ENCODE data around the gene CEP131.
"Not testable (repeated sequence)": the region's sequence is repeated elsewhere in the genome, so short reads cannot be mapped to it uniquely, and the experiment has no call there.

CEP131 gene

DNA sequence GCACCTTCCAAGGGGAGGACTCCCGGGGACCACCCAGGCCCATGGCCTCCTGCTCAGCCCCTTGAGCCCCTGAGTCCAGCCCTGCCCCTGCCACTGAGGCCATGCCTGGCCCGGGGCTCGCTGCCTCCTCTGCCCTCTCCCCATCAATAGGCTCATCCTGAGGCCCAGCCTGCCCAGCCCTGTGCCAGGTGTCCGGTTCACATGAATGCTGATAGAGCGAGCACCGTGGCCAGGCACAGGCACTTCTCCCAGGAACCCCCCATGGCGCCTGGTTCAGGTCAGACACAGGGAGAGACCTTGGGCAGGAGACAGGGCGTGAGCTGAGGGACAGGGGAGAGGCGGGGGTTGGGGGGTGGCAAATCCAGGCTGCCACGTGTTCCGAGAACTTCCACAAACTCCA lies 60.3 kb downstream of the CEP131 start:
- no peak for FAIRE-seq

GRCh38 chr17:81161972-81162371 lies 60.8 kb downstream of the CEP131 start:
- FAIRE-seq, result no peak

DNA sequence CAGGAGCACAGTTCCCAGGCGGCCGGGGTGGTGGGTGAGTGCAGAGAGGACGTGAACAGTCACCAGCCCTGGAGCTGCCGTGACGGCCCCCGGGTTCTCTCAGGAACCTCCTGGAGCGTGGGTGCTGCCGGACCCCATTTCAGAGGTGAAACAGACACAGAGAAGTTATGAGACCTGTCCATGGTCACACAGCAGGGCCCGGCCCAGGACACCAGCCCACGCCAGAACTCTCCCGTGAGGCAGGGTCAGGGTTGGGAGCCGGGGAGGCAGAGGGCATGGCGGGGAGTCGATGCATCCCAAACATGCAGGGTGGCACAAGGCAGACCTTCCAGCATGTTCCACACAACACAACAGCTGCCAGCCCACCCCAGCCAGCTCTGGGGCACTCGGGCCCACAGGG lies 61.2 kb downstream of the CEP131 start:
- FAIRE-seq, result no peak

GRCh38 chr17:81160747-81161453 lies 61.9 kb downstream of the CEP131 start:
- FAIRE-seq, result no peak

GRCh38 chr17:81160306-81160705 lies 62.5 kb downstream of the CEP131 start:
- no peak for FAIRE-seq

- no peak for FAIRE-seq
Observed at GRCh38 chr17:81159611-81160265, 63.0 kb downstream of the CEP131 start.

DNA sequence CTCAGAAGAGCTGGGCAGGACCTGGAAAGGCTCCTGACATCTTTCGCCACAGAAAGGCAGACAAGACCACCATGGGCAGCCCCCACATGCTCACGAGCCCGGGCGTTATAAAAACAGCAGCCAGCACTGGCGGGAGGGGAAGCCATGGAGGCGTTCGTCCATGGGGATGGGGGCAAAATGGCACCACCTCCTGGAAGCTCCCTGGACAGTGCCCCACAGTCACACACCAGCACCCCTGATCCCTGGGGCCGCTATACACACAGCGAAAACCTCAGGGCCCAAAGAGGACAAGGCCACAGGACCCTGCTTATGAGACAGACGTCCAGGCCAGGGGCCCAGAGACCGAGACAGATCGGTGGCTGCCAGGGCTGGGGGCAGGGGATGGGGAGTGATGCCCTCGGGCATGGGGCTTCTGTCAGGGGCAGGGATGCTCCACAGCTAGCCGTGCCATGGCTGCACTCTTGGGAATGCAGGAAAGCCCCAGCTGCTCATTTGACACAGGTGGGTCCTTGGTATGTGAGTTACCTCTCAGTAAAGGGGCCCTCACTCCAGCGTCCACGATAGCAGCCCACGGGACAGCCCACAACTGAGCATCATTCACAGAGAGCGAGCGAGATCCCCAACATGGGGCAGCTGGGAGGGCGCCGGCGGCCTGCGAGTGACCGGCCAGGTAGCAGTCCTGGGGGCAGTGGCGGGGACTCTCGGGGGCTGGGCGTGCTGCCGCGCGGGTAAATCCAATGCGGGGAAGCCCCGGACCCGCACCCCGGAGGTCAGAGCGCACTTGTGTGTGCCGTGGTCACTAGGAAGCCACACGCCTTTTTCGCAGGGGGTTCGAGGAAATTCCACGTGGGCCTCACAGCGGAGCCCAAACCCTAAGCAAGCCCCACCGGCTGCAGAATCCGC lies 63.8 kb downstream of the CEP131 start:
- FAIRE-seq, result no peak

GRCh38 chr17:81157848-81158687 lies 64.7 kb downstream of the CEP131 start:
- FAIRE-seq, result no peak

DNA sequence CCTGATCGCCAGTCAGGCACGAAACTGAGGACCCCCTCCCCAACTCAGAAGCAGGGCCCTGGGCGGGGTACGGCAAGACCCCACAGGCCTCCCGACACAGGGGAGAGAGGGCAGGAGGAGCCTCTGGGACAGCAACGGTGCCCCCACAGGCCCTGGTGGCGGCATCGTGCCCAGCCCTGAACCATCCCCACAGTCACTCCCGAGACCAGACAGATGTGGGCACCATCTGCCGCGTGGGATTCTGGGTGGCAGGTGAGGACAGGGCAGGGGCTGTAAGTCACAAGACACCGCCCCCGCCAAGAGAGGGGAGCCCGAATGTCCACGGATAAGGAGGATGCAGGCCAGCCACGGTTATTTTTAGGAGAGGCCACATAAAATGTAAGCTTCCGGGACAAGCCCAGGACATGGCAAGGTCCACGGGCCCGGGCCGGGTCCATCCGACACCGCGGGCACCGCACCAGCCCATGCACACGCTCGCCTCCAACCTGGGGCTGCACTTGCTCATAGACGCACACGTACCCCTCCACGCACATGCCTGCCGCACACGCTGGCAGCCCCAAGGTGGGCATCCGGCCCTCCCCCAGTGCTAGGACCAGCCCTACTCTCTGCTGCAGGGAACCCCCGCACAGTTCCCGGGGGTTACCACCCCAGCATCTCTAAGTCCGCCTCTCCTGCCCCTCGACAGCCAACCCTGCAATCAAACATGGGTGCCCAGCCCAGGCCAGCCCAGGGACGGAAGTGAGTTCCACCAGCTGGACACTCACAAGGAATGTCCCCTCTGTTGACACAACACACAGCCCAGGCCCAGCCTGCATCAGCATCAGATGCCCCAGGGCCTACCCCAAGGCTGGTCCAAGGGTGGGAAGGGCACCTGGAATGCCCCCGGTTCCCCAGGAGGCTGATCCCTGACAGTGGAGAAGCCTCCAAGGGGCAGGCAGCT lies 65.6 kb downstream of the CEP131 start:
- FAIRE-seq, result no peak

DNA sequence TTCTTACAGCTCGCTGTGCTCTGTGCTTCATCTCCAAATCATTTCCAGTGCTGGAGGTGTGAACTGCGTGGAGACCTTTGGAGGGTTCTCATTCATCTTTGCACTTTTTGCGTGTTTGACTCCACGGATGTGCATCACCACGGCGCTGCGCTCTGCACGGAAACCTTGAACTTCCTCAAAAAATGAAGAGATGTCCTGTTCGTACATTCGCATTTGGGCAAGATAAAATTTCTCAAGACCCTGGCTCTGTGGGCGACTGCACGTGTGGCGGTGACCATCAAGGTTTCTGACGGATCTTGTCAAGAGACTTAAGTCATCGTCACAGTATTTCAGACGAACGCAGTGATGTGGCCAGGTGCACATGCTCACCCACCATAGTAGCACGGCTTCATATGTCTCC lies 67.8 kb downstream of the CEP131 start:
- no peak for FAIRE-seq

DNA sequence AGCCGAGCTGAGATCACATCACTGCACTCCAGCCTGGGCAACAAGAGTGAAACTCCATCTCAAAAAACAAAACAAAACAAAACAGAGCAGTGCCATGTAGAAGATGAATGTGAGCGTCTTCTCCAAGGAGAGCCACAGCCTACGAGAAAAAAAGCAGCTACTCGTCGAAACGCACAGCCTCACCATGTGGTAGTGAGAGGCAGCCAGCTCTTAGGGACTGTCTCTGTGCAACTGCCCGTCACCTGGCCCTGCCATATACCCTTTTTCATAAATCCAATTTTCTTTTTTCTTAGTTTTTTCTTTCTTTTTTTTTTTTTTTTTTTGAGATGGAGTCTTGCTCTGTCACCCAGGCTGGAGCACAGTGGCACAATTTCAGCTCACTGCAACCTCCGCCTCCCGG lies 68.7 kb downstream of the CEP131 start:
- FAIRE-seq, result not testable (repeated sequence)

DNA sequence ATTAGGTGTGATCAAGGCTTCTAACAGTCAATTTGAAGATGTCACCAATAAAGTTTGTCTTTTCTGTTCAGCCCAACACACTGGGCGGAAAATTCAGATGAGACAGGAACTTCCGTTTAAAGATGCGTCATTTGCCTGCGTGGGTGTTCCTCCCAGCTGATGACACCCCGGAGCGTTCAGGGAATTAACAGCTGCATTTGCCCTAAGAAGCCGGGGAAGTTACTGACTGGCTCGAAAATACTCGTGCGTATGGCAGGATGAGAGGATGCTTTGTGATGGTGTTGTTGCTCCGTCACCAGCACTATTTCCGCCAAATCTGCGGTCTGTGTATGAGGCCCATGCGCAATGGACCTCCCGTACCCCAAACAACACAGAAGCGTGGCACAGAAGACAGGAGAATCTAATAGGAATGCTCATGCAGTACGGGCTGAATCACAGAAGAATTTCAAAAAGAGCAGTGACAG lies 69.4 kb downstream of the CEP131 start:
- no peak for FAIRE-seq

- FAIRE-seq, result no peak
Observed at GRCh38 chr17:81152288-81152828, 70.4 kb downstream of the CEP131 start.

GRCh38 chr17:81151278-81151677 lies 71.5 kb downstream of the CEP131 start:
- FAIRE-seq, result no peak

GRCh38 chr17:81150377-81151077 lies 72.2 kb downstream of the CEP131 start:
- FAIRE-seq, result no peak

DNA sequence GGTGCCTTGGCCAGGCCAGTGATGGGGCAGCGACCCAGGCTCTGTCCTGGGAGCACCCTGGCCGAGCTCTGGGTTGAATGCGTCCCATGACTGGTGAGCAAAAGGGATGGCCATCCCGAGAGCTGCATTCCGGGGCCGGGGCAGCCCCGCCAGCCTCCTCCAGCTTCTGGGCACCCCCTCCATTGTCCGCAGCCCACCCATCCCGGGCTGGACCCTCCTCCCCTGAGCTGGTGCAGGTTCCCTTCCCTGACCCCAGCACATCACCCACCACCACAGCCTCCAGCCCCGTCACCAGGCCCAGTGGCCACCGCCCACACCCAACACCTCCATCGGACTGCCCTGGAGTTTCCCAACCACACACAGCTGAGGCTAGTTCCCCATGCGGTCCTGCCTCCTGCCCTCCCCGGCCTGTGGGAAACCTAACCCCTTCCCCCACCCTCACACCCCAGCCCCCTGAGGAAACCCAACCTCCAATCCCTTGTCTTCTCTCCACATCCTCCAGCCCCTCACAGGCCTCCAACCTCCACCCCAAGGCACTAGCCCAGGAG lies 73.7 kb downstream of the CEP131 start:
- no peak for FAIRE-seq

DNA sequence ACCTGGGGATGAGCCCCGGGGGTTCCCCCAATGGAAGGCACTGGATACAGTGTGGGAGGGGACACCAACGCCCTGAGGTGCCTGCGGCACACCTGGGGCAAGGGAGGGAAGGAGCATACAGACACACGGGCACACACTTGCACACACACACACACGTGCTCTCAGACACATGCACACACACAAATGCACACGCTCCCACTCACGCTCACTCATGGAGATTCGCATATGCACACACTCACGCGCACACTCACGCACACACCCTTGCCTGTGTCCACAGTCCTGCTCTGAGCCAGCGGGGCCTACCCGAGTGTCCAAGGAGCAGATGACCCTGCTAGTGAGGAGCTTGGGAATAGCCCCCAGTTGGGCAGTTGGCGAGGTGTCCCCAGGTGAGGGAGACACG lies 74.2 kb downstream of the CEP131 start:
- FAIRE-seq, result no peak

- no peak for FAIRE-seq
Observed at GRCh38 chr17:81147701-81148100, 75.1 kb downstream of the CEP131 start.

- not testable (repeated sequence) for FAIRE-seq
Observed at GRCh38 chr17:81146208-81146607, 76.6 kb downstream of the CEP131 start.

DNA sequence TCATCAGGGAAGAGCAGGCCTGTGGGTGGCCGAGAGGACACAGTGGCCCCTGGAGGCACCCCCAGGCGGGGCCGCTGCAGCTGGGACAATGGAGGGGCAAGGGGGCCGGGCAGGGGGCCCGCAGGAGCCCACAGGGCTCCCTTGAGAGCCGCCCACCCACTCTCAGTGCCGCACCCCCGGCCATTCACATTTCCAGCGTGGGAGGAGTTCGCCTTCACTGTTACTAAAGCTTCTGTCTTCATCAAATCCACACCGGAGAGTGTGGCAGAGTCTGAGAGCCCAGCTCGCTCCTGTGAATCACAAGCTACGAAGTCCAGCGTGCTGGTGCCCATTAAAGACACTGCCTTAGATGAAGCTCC lies 78.4 kb downstream of the CEP131 start:
- FAIRE-seq, result no peak

Data from TTC549 (cell line).